Suppressor macrophage treated with lipopolysaccharide for 1 hour (primary cell): ENCODE results near the gene CPD.

Experiments
- DNase-seq, 3 donors: peaks; one replicate each; pipeline ENCODE4 v3.0.0-alpha.2; 2020 to 2022

The CPD gene

DNA sequence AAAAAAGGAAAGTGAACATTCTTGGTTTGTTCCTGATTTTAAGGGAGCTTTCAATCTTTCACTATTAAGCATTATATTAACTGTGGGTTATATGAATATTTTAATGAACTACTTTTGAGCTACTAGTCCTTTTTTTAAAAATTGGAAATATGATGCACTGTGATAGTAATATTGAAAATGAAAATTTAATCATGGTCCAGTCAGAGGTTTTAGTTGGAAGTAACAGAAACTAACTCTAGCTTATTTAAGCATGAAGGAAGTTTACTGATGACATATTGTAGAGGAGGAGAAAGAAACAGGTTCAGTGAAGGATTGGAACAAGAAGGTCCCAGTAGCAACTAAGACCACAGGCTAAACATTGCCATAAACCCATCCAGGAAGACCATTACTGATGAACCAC, 24.0 kb upstream of the CPD start:
- peak in 1 of 3 donors; percentile 20 for DNase-seq

DNA sequence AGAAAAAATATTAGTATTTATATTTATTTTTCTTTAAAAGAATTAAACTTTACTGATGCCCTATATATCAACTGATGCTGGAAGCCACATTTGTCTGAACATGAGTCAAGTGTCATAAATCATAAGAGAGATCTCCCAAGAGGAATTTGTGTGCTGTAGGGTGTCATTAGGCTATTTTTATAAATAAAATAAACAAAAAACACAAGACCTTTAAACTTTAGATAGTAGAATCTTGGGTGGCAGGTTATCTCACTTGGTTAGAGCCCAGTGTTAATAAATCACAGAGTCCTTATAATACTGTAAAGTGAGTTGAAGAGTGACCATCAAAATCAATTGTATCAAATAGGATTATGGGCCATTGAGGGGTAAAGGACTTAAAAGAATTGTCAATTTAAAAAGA, 21.3 kb upstream of the CPD start:
- DNase-seq, result no peak

DNA sequence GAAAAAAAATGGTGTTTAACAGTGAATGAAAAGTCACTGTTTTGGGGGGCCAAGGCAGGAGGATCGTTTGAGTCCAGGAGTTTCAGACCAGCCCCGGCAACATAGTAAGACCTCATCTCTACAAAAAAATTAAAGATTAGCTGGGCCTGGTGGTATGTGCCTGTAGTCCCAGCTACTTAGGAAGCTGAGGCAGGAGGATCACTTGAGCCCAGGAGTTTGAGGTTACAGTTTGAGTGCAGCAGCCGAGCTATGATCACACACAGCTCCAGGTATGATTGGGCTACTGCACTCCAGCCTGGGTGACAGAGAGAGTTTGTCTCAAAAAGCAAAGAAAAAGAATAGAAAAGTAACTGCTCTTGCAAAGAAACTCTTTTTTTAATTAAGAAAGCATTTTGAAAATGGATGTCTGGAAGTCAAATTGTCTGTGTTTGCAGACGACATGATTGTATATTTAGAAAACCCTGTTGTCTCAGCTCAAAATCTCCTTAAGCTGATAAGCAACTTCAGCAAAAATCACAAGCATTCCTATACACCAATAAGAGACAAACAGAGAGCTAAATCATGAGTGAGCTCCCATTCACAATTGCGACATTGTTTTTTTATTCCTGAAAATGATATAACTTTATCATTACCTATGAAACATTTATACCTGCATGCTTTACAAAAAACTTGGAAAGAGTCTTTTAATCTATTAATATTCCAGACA, 20.5 kb upstream of the CPD start:
- no peak for DNase-seq

DNA sequence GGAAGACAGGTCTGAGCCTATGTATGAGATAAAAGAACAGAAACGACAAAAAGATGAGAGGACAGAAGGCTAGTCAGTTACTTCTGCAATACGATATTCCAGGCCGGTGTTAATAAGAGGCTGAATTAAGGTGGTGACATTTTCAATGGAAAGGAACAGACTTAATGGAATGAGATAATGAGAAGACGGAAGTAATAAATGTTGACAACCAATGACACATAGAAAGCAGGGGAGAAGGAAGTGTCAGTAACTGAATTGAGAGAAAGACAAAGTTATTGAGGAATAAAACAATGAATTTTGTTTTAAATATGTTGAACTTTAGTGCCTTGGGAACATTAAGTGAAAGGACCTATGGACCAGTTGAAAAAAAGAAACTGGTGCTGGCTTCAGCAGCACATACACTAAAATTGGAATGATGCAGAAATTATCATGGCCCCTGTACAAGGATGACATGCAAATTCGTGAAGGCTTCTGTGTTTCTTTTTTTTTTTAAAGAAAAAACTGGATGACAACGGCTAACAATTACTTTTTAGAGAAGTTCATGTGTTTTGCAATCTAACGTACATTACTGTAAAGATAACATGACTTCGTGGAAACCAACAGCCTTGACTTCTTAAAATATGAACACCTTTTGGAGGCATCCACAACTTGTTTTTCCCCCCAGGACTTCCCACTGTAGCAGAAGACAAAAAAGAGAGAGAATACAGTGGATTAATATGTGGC, 18.5 kb upstream of the CPD start:
- DNase-seq, result peak in 2 of 3 donors; percentile 49 to 60

DNA sequence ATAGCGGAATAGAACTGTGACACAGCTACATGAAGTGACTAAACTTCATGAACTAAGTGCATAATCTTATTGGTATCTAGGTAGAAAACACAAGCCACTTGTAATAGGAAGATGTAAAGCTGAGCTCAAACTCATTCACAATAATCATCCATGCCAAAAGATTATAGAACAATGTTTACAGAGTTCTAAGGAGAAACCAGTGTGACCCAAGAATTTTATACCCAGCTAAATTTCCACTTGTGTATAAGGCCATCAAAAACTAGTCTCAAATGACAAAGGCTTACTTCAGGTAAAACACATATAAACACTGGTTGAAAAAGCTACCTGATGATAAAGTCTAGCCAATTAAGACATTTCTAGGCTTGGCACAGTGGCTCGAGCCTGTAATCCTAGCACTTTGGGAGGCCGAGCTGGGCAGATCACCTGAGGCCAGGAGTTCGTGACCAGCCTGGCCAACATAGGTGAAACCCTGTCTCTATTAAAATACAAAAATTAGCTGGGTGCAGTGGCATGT, 16.9 kb upstream of the CPD start:
- no peak for DNase-seq

DNA sequence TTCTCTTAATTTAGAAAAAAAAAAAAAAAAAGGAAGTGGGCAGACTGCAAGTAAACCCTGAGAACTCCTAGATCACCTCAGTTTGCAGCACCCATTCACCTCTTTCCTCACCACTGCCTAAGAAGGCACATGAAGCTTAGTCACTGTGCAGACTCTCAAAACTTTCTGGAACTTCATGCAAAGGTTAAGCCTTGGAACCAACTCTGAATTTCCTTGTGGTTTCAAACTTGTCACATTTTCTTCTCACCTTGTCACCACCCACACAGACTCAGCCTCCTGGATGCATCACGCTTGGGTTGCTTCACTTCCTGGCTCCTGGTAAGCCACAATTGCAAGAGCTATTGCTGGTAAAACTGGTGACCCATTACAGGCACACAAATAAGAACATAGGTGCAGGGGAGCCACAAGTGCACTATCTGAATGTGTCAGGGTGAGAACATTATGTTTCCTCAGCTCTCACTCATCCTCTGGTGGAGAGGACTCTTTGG, 15.0 kb upstream of the CPD start:
- peak; percentile 24 to 55 (median 30) for DNase-seq

DNA sequence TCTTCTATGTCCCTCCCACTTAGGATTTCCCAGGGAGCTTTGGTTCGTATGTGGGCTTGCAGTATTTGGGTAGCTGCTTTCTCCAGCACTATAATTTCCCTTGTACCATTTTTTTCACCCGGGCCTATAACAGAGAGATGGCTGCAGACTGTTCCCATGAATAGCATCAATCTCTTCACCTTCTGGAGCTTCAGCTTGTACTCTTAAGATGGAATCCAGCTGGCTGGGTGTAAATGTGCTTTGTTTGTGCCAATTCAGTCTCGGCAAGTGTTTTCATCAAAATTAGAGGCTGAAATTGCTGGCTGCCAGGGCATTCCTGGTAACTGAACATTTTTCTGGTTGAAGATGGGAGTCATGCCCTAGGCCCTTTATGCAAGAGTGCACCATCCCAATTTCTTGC, 12.2 kb upstream of the CPD start:
- no peak for DNase-seq

DNA sequence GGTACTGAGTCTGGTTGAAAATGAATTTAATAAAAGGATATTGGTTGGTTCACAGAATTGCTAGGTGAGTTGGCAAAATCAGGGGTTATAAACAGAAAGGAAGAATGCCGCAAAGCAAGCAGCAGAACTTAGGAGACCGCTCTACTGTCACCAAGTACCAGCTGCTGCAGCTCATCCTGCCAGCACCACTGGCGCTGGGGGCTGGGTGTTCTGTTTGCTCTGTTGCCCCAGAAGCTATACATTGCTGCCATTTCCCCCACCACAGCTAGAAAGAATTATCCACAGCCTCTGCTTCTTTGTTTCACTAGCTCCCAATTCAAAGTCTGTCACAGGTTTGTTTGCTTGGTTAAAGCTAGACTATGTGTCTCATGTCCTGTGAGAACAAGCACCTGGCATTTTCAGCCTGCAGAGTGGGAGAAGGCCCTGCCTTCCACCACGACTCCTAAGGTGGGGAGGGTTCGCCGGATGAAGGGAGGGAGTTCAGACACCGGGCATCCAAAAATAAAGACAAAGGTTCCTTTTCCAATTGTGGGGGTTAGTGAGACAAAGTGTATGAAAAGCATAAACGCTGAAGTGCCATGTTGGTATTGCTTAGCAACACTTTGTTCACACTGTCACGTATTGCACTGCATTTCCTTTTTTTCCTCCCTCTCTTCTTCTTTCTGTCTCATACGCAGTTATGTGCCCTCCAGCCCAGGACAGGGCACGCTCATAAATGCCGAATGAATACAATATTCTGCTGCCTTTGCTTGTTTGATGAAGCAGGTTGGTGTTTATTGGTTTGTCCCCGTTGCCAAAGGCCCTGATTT, 9.6 kb upstream of the CPD start:
- DNase-seq, result peak in 1 of 3 donors; percentile 16

DNA sequence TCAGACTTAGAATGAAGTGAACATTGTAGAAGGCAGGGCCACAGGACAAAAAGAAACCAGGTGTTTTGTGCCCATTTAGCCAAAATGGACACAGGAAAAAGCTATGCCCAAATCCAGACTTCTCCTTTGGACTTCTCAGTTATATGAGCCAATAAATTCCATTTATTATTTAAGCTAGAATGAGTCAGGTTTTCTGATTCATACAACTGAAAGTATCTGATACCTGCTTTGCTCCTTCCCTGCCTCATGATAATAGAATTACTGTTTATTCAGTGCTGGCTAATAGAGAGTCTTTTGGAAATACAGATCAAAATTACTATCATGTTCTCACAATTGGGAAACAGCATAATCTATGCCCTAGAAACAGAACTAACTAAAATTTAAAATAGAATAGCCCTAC, 8.7 kb upstream of the CPD start:
- DNase-seq, result no peak

DNA sequence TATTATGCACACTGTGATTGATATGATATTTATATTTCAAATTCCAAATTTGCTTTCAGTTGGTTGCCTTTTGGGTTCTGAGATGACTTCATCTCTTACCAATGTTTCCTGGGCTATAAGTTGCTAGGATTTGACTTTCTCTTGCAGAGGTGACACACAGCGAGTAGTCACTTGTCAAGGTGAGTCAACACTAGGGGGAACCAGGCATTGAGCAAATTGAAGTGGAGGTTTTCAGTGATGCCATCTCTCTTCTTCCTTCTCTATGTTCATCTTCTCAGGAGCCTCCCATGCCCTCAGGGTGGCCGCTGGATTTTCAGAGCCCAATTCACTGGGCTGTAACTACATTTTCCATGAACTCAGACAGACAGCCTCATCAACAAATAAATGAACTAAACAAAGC, 6.0 kb upstream of the CPD start:
- peak; percentile 15 to 62 (median 35) for DNase-seq

DNA sequence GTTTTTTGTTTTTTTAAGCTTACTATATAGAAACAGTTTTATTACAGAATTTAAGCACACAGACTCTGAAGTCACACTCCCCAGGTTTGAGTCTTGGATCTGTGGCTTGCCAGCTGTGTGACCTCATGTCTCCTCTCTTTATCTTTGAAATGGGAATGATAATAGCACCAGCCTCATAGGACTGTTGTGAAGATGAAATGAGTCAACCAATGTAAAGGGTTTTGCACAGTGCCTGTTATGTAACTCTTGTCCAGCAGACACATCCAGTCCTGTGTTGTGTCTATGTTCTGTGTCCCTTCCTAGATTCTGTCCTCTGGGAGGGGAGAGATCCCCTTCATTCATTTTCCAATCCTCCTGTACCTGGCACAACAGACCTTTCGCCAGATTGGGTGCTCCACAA, 3.1 kb upstream of the CPD start:
- DNase-seq, result peak in 1 of 3 donors; percentile 7

DNA sequence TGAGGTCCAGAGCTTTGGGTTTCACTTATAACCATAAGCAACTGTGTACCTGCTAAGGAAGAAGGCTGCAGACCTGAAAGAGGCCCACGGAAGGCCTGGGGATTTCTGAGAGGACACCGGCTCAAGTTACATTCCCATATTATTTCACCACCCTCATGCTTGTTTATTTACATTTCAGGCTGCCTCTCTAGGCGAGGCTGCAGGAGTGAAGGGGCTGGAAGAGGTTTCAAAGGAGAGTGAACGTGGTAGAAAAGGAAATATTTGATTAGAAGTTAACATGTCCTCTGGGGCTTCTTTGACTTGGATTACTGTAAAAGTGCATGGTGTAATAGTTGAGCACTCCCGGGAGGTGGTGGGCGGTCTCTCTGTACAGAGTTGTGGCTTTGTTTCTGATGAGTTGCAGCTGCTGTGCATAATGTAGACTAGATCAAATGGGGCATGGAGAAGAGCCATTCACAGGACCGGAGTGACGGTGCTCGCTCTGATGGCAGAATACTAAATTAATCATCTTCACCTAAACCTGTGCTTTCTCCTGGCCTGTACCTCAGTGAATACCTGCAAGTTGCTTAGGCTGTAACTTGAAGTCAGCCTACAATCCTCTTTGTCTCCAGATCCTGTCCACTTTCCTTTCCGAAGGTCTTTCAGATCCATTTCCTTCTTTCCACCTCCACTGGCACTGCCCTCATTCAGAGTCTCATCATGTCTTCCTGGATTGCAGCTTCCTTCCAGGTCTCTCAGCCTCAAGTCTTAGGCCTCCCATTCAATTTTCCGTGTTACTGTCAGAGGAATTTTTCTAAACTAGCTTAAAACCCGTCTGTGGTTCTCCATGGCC, 1.9 kb upstream of the CPD start:
- DNase-seq, result peak; percentile 58 to 63 (median 63)

DNA sequence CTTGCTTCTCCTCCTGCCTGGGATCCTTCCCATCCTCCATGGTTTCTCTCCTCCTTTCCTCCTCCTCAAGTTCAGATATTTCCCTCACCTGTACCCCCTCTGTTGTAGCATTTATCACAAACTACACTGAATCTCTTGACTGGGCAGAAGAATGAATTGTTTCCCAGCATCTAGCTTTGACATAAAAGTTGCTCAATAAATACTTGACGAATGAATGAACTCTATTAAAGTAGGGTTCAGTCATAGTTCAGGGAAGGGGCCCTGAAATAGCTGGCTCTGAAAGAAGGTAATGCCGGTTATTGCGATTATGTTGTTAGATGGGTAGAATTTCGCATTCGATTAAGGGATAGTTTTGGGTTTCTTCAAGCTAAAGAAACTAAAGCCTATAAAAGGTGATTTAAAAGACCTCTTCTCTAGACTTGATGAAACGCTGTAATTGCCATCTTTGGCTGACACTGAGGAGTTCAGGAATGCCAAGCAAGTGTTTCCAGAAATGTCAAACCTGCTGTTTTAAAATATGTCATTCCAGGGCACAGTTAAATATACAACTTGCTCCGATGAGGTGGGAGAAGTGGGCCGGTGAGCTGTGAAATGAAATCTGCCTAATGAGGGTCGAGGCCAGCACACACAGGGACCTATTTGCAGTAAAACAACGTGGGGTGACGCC, 1.0 kb upstream of the CPD start:
- no peak for DNase-seq

DNA sequence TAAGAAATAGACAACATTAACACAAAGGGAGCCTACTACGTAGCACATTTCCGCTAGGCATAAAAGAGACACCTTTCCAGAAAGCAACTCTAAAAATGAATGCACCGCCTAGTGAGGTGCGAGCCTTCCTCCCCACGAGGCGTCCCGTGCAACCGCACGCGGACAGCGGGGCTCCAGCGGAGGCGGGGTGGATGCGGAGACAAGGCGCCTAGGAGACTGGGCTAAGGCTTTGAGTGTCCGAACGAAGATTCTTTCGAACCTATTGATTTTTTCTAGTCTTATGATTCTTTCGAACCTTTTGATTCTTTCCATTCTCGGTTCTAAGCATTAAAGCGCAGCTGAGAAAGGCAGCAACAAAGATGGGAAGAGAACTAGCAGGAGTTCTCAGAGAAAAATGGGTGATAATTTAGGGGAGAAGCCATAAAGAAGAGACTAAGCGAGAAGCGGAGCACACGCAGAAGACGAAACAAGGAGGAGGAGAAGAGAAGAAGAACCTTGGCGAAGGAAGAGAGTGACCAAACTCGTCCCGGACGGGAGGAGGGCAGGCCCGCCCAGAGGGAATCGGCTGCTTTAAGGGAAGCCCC, 394 bp upstream of the CPD start:
- peak in 2 of 3 donors; percentile 18 to 46 for DNase-seq

DNA sequence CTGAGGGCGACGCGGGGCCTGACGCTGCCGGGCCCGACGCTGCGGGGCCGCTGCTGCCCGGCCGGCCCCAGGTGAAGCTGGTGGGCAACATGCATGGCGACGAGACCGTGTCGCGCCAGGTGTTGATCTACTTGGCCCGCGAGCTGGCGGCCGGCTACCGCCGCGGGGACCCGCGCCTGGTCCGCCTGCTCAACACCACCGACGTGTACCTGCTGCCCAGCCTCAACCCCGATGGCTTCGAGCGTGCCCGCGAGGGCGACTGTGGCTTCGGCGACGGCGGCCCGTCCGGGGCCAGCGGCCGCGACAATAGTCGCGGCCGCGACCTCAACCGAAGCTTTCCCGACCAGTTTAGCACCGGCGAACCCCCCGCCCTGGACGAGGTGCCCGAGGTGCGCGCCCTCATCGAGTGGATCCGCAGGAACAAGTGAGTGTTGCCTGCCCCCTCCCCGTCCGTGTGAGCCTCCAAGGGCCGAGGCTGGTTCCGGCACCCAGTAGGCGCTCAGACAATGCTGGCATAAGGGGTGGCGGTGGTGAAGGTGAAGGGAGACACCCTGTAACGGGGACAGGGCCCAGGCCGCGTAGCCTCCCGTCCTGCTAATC, 676 bp downstream of the CPD start:
- DNase-seq, result peak in 1 of 3 donors; percentile 35

DNA sequence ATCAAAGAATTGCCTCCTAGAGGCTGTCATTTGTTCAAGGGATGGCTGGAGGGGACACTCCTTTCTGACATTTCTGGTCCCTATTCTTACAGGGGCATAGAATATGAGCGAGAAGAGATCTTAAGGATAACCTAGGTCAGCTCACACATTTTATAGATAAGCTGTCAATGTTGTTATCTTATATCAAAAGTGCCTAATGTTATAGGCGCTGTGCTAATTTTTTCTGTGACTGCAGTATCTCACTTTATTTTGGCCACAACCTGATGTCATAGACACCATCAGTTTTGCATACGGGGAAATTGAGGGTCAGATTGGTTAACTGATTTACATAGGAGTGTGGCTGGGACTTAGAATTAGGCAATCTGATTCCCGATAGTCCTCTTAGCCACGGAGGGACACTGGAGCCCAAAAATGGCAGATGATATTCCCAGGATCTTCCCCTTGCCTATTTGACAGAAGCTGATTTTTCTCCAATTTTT, 1.2 kb downstream of the CPD start:
- peak; percentile 64 to 90 (median 72) for DNase-seq

DNA sequence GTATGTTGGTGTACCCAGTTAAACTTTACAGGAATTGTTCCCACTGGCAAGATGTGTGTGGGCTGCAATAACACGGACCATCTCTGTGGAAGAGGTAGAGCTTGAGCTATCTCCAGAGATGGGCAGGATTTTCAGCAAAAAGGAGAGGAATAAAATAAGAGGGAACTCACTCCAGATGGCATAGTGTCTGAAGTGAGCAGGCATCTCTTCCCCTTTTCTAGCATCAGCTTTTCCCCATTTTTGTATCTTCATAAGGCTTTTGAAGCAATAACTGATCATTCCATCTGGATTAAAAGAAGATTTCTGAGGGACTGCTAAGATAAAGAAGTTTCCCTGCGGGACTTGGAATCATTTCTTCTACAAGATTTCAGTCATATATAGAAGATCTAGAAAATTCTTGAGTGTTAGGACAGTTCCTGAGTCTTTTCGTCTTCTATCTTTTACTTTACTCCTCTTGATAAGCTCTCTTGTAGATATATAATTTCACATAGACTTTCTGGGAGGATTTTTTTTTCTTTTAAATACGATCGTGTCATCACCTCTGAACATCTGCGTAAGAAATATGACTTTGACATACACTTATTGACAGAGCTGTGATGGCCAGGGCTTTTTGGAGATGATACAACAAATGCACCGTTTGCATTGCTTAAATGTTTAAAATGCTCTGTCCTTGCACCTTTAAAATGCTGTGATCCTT, 2.1 kb downstream of the CPD start:
- DNase-seq, result peak; percentile 17 to 47 (median 38)

DNA sequence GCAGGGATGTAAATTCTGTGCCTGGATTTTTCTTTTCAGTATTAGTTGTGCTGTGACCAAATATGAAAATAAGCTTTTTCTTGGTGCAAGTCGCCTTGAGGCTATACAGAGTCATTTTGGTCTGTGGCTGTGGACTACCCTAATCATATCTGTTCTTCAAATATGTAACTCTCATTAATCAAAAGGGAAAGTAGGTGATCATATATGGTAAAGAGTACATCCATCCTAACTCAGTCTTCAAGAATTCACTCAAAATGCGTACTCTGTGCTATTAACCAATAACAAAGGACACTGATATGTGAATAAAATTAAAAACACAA, 2.6 kb downstream of the CPD start:
- DNase-seq, result no peak

DNA sequence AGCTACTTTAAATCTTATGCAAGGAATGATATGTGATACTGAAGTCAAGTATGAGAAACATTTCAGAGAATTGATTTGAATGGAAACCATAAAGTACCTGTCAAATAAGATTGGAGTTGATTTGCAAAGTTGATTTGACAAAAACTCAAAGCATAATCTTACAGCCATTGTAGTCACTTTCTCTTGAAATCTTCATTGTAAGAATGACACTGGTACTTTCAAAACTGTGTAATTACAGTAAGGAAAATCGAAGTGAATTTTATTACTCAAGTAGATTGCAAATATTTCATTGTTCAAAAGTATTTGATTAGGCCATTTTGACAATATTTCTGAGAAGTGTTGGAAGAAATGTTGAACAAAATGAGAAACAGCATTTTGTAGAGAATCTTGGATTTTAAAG, 3.6 kb downstream of the CPD start:
- DNase-seq, result no peak
